ENCODE results near the gene DCBLD1.

DNA sequence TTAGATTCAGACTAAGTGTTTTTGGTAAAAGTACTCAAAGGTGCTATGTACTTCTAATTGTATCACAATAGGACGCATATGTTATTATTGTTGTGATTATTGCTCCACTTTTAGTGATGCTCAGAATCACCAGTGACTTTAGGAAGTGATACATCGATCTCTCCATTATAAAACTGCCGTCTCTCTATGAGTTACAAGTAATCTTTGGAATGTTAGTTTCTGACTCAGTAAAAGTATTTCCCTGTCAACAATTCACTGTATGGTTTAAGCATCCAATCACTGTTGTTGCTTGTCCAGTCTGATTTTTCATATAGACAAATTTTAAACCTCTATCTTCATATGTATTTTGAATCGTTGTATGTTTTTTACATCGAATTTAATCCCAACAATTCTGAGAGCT lies 9.4 kb downstream of the DCBLD1 start:
- TF ChIP-seq POLR2AphosphoS5 (IDR thresholded peaks at IDR 0.05): no peak
- no peak for TF ChIP-seq CTCF (IDR thresholded peaks at IDR 0.05)
- TF ChIP-seq POLR2A (IDR thresholded peaks at IDR 0.05): no peak
- TF ChIP-seq EP300 (IDR thresholded peaks at IDR 0.05): no peak
